GM23338 (cell line): ENCODE data around the gene CTTNBP2. TPM values are rescaled to one million over a fixed set of nuclear protein-coding genes. Genes with fewer than 3 reads are reported as not detected.

ENCODE experiments used
- ATAC-seq: fragments of 200-7000 bp; cut with Tn5 transposase; 3 replicates; pipeline ENCODE4 v1.9.1; 2020
- DNase-seq: peaks from one replicate; pipeline ENCODE4 v3.0.0-alpha.2; 2015; ENCODE audit warnings: low spot score
- H2AFZ ChIP-seq: fragments of 200-600 bp; sonication (generic); 2 replicates; pipeline ENCODE4 v1.8.0; 2016; ENCODE audit warnings: antibody characterized with exemption, mild to moderate bottlenecking, moderate library complexity
- H3F3A ChIP-seq: fragments of 200-600 bp; sonication (generic); replicated peaks from 2 replicates; pipeline ENCODE4 v1.8.0; 2017; ENCODE audit warnings: antibody characterized with exemption, mixed run types, low read depth
- H3K27ac ChIP-seq: fragments of 200-600 bp; sonication (generic); 2 replicates; pipeline ENCODE4 v1.6.1; 2016; ENCODE audit warnings: low read depth
- H3K27me3 ChIP-seq: fragments of 200-600 bp; sonication (generic); 2 replicates; pipeline ENCODE4 v1.8.0; 2016; ENCODE audit warnings: mild to moderate bottlenecking, mixed run types, moderate library complexity; ENCODE audit not compliant: insufficient read depth
- H3K36me3 ChIP-seq: fragments of 200-600 bp; sonication (generic); 2 replicates; pipeline ENCODE4 v1.8.0; 2016; ENCODE audit warnings: mild to moderate bottlenecking; ENCODE audit not compliant: insufficient read depth
- H3K4me1 ChIP-seq: fragments of 200-600 bp; sonication (generic); 2 replicates; pipeline ENCODE4 v1.8.0; 2016; ENCODE audit warnings: mild to moderate bottlenecking, moderate library complexity; ENCODE audit not compliant: insufficient read depth
- H3K4me2 ChIP-seq: fragments of 200-600 bp; sonication (generic); 2 replicates; pipeline ENCODE4 v1.7.1; 2017; ENCODE audit warnings: mixed run types
- H3K4me3 ChIP-seq: fragments of 200-600 bp; sonication (generic); 2 replicates; pipeline ENCODE4 v1.6.1; 2016; ENCODE audit warnings: mixed run types
- H3K79me2 ChIP-seq: fragments of 200-600 bp; sonication (generic); replicated peaks from 2 replicates; pipeline ENCODE4 v1.8.0; 2017; ENCODE audit warnings: mild to moderate bottlenecking; ENCODE audit not compliant: insufficient read depth
- H3K9me2 ChIP-seq: fragments of 200-600 bp; sonication (generic); 2 replicates; pipeline ENCODE4 v1.8.0; 2017; ENCODE audit not compliant: insufficient read depth
- H4K20me1 ChIP-seq: fragments of 200-600 bp; sonication (generic); replicated peaks from 2 replicates; pipeline ENCODE4 v1.8.0; 2017; ENCODE audit warnings: mild to moderate bottlenecking; ENCODE audit not compliant: insufficient read depth
- H3K27ac Mint-ChIP-seq: 2 replicates; pipeline ENCODE4 v1.8.0; 2020; ENCODE audit warnings: inconsistent platforms, mild to moderate bottlenecking, moderate library complexity, mixed read lengths
- H3K27me3 Mint-ChIP-seq: 3 replicates; pipeline ENCODE4 v1.8.0; 2022; ENCODE audit warnings: low read depth, mild to moderate bottlenecking, moderate library complexity, mixed read lengths, inconsistent platforms; ENCODE audit not compliant: insufficient read depth, poor library complexity
- H3K36me3 Mint-ChIP-seq: 3 replicates; pipeline ENCODE4 v1.8.0; 2021; ENCODE audit warnings: low read depth, mild to moderate bottlenecking, inconsistent platforms, moderate library complexity, mixed read lengths
- H3K4me1 Mint-ChIP-seq: 3 replicates; pipeline ENCODE4 v1.8.0; 2020; ENCODE audit warnings: mild to moderate bottlenecking, inconsistent platforms, mixed read lengths
- H3K4me3 Mint-ChIP-seq: 3 replicates; pipeline ENCODE4 v1.8.0; 2021; ENCODE audit warnings: moderate library complexity, mild to moderate bottlenecking, inconsistent platforms, mixed read lengths
- H3K9me3 Mint-ChIP-seq: 3 replicates; pipeline ENCODE4 v1.8.0; 2020; ENCODE audit warnings: moderate library complexity, mild to moderate bottlenecking, inconsistent platforms, mixed read lengths
- CREB1 ChIP-seq: fragments of 250-450 bp; sonication (Bioruptor Pico); IDR thresholded peaks from 2 replicates; pipeline ENCODE4 v1.5.0; 2020; ENCODE audit warnings: low read depth, mild to moderate bottlenecking, moderate library complexity
- CTCF ChIP-seq, 2 experiments: fragments of 200-600 bp in 1 of 2; sonication (generic) in 1 of 2; conservative IDR thresholded peaks; 2 replicates each; pipeline versions ENCODE4 v1.5.1 to v1.6.1; 2016 to 2017; ENCODE audit warnings: antibody characterized with exemption in 2 of 2, low read depth in 2 of 2, mild to moderate bottlenecking in 2 of 2, moderate library complexity in 1 of 2
- ETS1 ChIP-seq: IDR thresholded peaks from 2 replicates; pipeline ENCODE4 v1.6.1; 2016; ENCODE audit warnings: antibody characterized with exemption
- EZH2 ChIP-seq: fragments of 200-600 bp; sonication (generic); IDR thresholded peaks from one replicate; pipeline ENCODE4 v1.8.0; 2017; ENCODE audit warnings: antibody characterized with exemption, mild to moderate bottlenecking, low read depth; ENCODE audit not compliant: unreplicated experiment
- EZH2phosphoT487 ChIP-seq: fragments of 200-600 bp; sonication (generic); IDR thresholded peaks from one replicate; pipeline ENCODE4 v1.8.1; 2018; ENCODE audit warnings: antibody characterized with exemption; ENCODE audit not compliant: unreplicated experiment
- JUNB ChIP-seq: IDR thresholded peaks from one replicate; pipeline ENCODE4 v1.6.1; 2016; ENCODE audit warnings: antibody characterized with exemption; ENCODE audit not compliant: unreplicated experiment
- NANOG ChIP-seq: IDR thresholded peaks from 2 replicates; pipeline ENCODE4 v1.6.1; 2016; ENCODE audit warnings: antibody characterized with exemption, borderline replicate concordance
- POLR2AphosphoS5 ChIP-seq: IDR thresholded peaks from 2 replicates; pipeline ENCODE4 v1.6.1; 2016; ENCODE audit warnings: antibody characterized with exemption, low read depth
- REST ChIP-seq: IDR thresholded peaks from one replicate; pipeline ENCODE4 v1.6.1; 2018; ENCODE audit warnings: antibody characterized with exemption; ENCODE audit not compliant: unreplicated experiment
- STAT1 ChIP-seq: IDR thresholded peaks from one replicate; pipeline ENCODE4 v1.6.1; 2016; ENCODE audit warnings: antibody characterized with exemption; ENCODE audit not compliant: unreplicated experiment
- ZNF114 ChIP-seq: fragments of 250-450 bp; sonication (Bioruptor Pico); IDR thresholded peaks from 2 replicates; pipeline ENCODE4 v1.5.0; 2020; ENCODE audit warnings: mild to moderate bottlenecking, moderate library complexity
- ZNF331 ChIP-seq: fragments of 250-450 bp; sonication (Bioruptor Pico); IDR thresholded peaks from 2 replicates; pipeline ENCODE4 v1.5.0; 2020; ENCODE audit warnings: low read depth, mild to moderate bottlenecking, moderate library complexity
- ZNF462 ChIP-seq: fragments of 250-450 bp; sonication (Bioruptor Pico); IDR thresholded peaks from 2 replicates; pipeline ENCODE4 v1.5.0; 2020; ENCODE audit warnings: mild to moderate bottlenecking, moderate library complexity
- polyA plus RNA-seq: library from polyadenylated mRNA; unstranded; fragments of >200 nt; fragmentation: Nextera tagmentation; extraction: Ambion mirVana; gene quantifications from 2 replicates; pipeline ENCODE4 v1.2.1, GENCODE V29; 2016
- total RNA-seq: library from RNA; depleted of rRNA; stranded (reverse); fragments of >200 nt; shearing (Covaris generic); gene quantifications from 2 replicates; pipeline ENCODE4 v1.2.3, GENCODE V29; 2014

Gene CTTNBP2
- total and polyA plus RNA-seq, 2 experiments from 2014 or later = 26.8 to 30.7 TPM

DNA sequence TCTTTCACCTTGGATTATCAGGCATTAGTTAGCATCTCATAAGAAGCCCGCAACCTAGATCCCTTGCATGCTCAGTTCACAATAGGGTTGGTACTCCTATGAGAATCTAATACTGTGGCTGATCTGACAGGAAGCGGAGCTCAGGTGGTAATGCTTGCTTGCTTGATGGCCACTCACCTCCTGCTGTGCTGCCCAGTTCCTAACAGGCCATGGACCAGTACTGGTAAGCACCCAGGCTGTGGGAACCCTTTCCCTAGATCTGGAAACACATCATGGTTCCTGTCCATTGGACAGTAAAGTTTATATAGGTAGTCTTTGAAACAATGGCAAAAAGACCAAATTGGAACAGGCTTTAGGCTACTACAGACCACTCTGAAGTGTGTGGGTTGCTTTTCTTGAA is 9.4 kb upstream of the CTTNBP2 start:
- no peak for DNase-seq
- Mint-ChIP-seq H3K4me1 (peaks cover 10% of the 10 kb centered on the region), H3K9me3 (no peaks in the 10 kb centered on the region), H3K27ac (no peak overlapping the region), H3K4me3 (no peak overlapping the region), H3K36me3 (no peaks in the 10 kb centered on the region), H3K27me3 (peaks cover 5% of the 10 kb centered on the region)
- H2AFZ ChIP-seq = no peak overlapping the region
- TF ChIP-seq CREB1 (no peak), NANOG (no peak), STAT1 (no peak), ZNF331 (CRISPR knock-in tag) (no peak), ETS1 (no peak), CTCF (conservative IDR thresholded peaks at IDR 0.05; ENCODE audit: low read depth in 2 of 2) (no peak), POLR2AphosphoS5 (no peak), JUNB (no peak), EZH2 (no peak), ZNF114 (CRISPR knock-in tag) (no peak), ZNF462 (CRISPR knock-in tag) (no peak), REST (no peak), EZH2phosphoT487 (no peak)
- no peaks in the 10 kb centered on the region for H3K79me2 ChIP-seq
- no peak overlapping the region for H3K4me2 ChIP-seq
- H3K9me2 ChIP-seq = no peaks in the 10 kb centered on the region
- H3K4me3 ChIP-seq = no peak overlapping the region
- no peaks in the 10 kb centered on the region for H3K27me3 ChIP-seq
- H3K27ac ChIP-seq = no peak overlapping the region
- no peak for ATAC-seq
- no peaks in the 10 kb centered on the region for H3K36me3 ChIP-seq
- no peaks in the 10 kb centered on the region for H3F3A ChIP-seq
- peaks cover 4% of the 10 kb centered on the region for H3K4me1 ChIP-seq
- no peaks in the 10 kb centered on the region for H4K20me1 ChIP-seq
